Gastroesophageal sphincter (tissue), 3 donors: Measurements from ENCODE around the gene TEDC1.

ENCODE experiments used
- CTCF ChIP-seq, 4 experiments: fragments of 200-600 bp in 2 of 4; fragments of 450-650 bp in 2 of 4; sonication (generic) in 1 of 4; IDR thresholded peaks; one replicate each; pipeline ENCODE4 v1.5.1; 2017 to 2019; ENCODE audit warnings: antibody characterized with exemption in 4 of 4, mild to moderate bottlenecking in 2 of 4, moderate library complexity in 2 of 4
- EP300 ChIP-seq: sonication (generic); formaldehyde crosslinking; IDR thresholded peaks from one replicate; pipeline ENCODE4 v1.6.1; 2017; ENCODE audit warnings: antibody characterized with exemption, mild to moderate bottlenecking
- POLR2A ChIP-seq, 2 donors: fragments of 450-650 bp; IDR thresholded peaks; one replicate each; pipeline ENCODE4 v1.6.1; 2017; ENCODE audit warnings: antibody characterized with exemption in 2 of 2, mild to moderate bottlenecking in 2 of 2, moderate library complexity in 1 of 2
- POLR2AphosphoS5 ChIP-seq: sonication (generic); formaldehyde crosslinking; IDR thresholded peaks from one replicate; pipeline ENCODE4 v1.6.1; 2017; ENCODE audit warnings: antibody characterized with exemption

GRCh38 chr14:105467249-105467941, 23.7 kb upstream of the TEDC1 start:
- TF ChIP-seq CTCF (IDR thresholded peaks at IDR 0.05) (no peak), POLR2AphosphoS5 (no peak), EP300 (no peak), POLR2A (IDR thresholded peaks at IDR 0.05) (no peak)
